ENCODE measurements around the gene URI1. TPM values are rescaled to one million over a fixed set of nuclear protein-coding genes. Genes with fewer than 3 reads are reported as not detected.

URI1 gene
- total and polyA plus RNA-seq, 2 of the 8 experiments (the other 6 are each of a cell fraction or from before 2014, with no cell fraction given) = 27.7 to 64.3 TPM

GRCh38 chr19:30062907-30063649 is 121.0 kb downstream of the URI1 start:
- no peak overlapping the region for H2AK5ac ChIP-seq (ENCODE audit: low read depth, low read length)
- DNase-seq (ENCODE audit: low read depth in 1 of 2, low spot score in 2 of 2) (no peak), FAIRE-seq (no peak)
- peaks cover 0 to 2% of the 10 kb centered on the region in 2 experiments for H4K20me1 ChIP-seq (replicated peaks in 1 of 2; ENCODE audit: control insufficient read depth in 1 of 2, insufficient read depth in 2 of 2, low read length in 2 of 2)
- no peak overlapping the region for H4K91ac ChIP-seq (replicated peaks; ENCODE audit: insufficient read length, low read length)
- WGBS, 2 experiments (ENCODE audit: extremely low coverage in 1 of 2, insufficient coverage in 1 of 2, insufficient read length in 1 of 2, insufficient replicate concordance in 2 of 2, low coverage in 1 of 2, low lambda C conversion rate in 2 of 2, missing lambda C conversion rate in 1 of 2) = 73% methylated on average over 7 of the region's 11 CpGs; no CpG with 5 or more reads in 1 of the 2 experiments
- H2BK5ac ChIP-seq (ENCODE audit: low read depth, low read length) = no peak overlapping the region
- no peak overlapping the region for H4K8ac ChIP-seq (ENCODE audit: extremely low read depth, insufficient read depth, low read length)
- no peak overlapping the region for H3K4me3 ChIP-seq (ENCODE audit: extremely low read depth in 1 of 4, insufficient read depth in 2 of 4, low read depth in 3 of 4, low read length in 4 of 4)
- H3K4me1 ChIP-seq (replicated peaks in 1 of 4; ENCODE audit: control insufficient read depth in 3 of 4, insufficient read depth in 4 of 4, low read length in 3 of 4) = no peaks in the 10 kb centered on the region
- H3K79me2 ChIP-seq (ENCODE audit: control insufficient read depth in 1 of 2, insufficient read depth in 2 of 2, low read length in 2 of 2) = no peaks in the 10 kb centered on the region
- CTCF ChIA-PET (ENCODE audit: partially characterized antibody) = interaction anchor here (1.1 kb wide), 1 partner anchor 12 kb away, joined by 4 read pairs; no protein-coding TSS in a partner anchor
- H3K27me3 ChIP-seq (replicated peaks in 1 of 4; ENCODE audit: control insufficient read depth in 3 of 4, extremely low read depth in 1 of 4, insufficient read depth in 3 of 4, low read length in 3 of 4) = no peaks in the 10 kb centered on the region
- no peak overlapping the region for H3K4me2 ChIP-seq (ENCODE audit: insufficient read depth in 1 of 2, low read depth in 2 of 2, low read length in 2 of 2)
- H3K23me2 ChIP-seq (ENCODE audit: low read depth, low read length) = peaks cover 6% of the 10 kb centered on the region; the same call in 1 of the 2 replicates
- H3K18ac ChIP-seq (ENCODE audit: extremely low read depth, low read length) = no peak overlapping the region; the same call in 1 of the 2 replicates
- no peak overlapping the region for H2BK120ac ChIP-seq (replicated peaks; ENCODE audit: low read depth, low read length)
- no peak overlapping the region for H4K5ac ChIP-seq (ENCODE audit: insufficient read length, low read depth, low read length)
- no peak overlapping the region for H2BK15ac ChIP-seq (ENCODE audit: low read length)
- no peaks in the 10 kb centered on the region for H3K36me3 ChIP-seq (ENCODE audit: control insufficient read depth in 2 of 4, insufficient read depth in 4 of 4, low read length in 3 of 4)
- H3K14ac ChIP-seq (ENCODE audit: insufficient read length) = no peak overlapping the region
- H3K27ac ChIP-seq (ENCODE audit: low read depth, low read length) = no peak overlapping the region; the same call in 1 of the 2 replicates
- H3K23ac ChIP-seq (ENCODE audit: insufficient read length) = no peak overlapping the region
- no peaks in the 10 kb centered on the region for H3K79me1 ChIP-seq (ENCODE audit: low read depth, low read length)
- no peak overlapping the region for H3K9ac ChIP-seq (replicated peaks in 1 of 4; ENCODE audit: extremely low read depth in 1 of 4, low read depth in 3 of 4, low read length in 3 of 4)
- H2BK12ac ChIP-seq (ENCODE audit: low read depth, low read length) = no peak overlapping the region
- POLR2A ChIA-PET (ENCODE audit: partially characterized antibody) = no interaction called here
- H3K9me3 ChIP-seq (ENCODE audit: insufficient read depth in 2 of 2, low read depth in 1 of 2, low read length in 1 of 2) = no peaks in the 10 kb centered on the region
- no peak overlapping the region for H3K4ac ChIP-seq (replicated peaks; ENCODE audit: insufficient read length, low read depth, low read length)
- no peak overlapping the region for H3K56ac ChIP-seq (replicated peaks; ENCODE audit: insufficient read length, low read depth, low read length)
- no peak overlapping the region for H2BK20ac ChIP-seq (ENCODE audit: low read length)
- no peak overlapping the region for H2AFZ ChIP-seq (ENCODE audit: low read length)
- TF ChIP-seq SAP30 (IDR thresholded peaks at IDR 0.05; ENCODE audit: insufficient read depth, insufficient replicate concordance, low read length) (no peak), JUN (IDR thresholded peaks at IDR 0.05; ENCODE audit: low read depth, low read length) (no peak), RAD21 (IDR thresholded peaks at IDR 0.05 in 1 of 2, conservative IDR thresholded peaks at IDR 0.05 in 1 of 2; ENCODE audit: low read depth in 2 of 2, low read length in 2 of 2) (no peak), SRF (IDR thresholded peaks at IDR 0.05; ENCODE audit: low read depth, low read length) (no peak), ATF3 (IDR thresholded peaks at IDR 0.05; ENCODE audit: insufficient read depth, low read depth, low read length) (no peak), POLR2AphosphoS5 (IDR thresholded peaks at IDR 0.05; ENCODE audit: low read depth, low read length) (no peak), SUZ12 (IDR thresholded peaks at IDR 0.05; ENCODE audit: low read length) (no peak), BRCA1 (IDR thresholded peaks at IDR 0.05; ENCODE audit: low read depth, low read length) (no peak), CEBPB (IDR thresholded peaks at IDR 0.05; ENCODE audit: low read depth, low read length) (no peak), CBX8 (IDR thresholded peaks at IDR 0.05; ENCODE audit: borderline replicate concordance, low read depth, low read length) (no peak)
- TF ChIP-seq, protein P1, sequence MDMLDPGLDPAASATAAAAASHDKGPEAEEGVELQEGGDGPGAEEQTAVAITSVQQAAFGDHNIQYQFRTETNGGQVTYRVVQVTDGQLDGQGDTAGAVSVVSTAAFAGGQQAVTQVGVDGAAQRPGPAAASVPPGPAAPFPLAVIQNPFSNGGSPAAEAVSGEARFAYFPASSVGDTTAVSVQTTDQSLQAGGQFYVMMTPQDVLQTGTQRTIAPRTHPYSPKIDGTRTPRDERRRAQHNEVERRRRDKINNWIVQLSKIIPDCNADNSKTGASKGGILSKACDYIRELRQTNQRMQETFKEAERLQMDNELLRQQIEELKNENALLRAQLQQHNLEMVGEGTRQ (IDR thresholded peaks at IDR 0.05; ENCODE audit: low read length) = no peak

All from H1 (cell line).